Muscle layer of duodenum (tissue), 2 donors: ENCODE results near the gene PRSS36.
"Not testable (repeated sequence)": the region's sequence is repeated elsewhere in the genome, so short reads cannot be mapped to it uniquely, and the experiment has no call there.

Experiments
- H3K27ac ChIP-seq: one replicate; pipeline ENCODE4 v1.7.0; 2013; ENCODE audit warnings: mild to moderate bottlenecking, low read length
- H3K27me3 ChIP-seq: one replicate; pipeline ENCODE4 v1.7.0; 2013; ENCODE audit warnings: low read depth, mild to moderate bottlenecking, control low read depth, low read length
- H3K36me3 ChIP-seq, 2 donors: one replicate each; pipeline ENCODE4 v1.7.0; 2013; ENCODE audit warnings: low read length in 2 of 2, control low read depth in 1 of 2, mild to moderate bottlenecking in 1 of 2; ENCODE audit not compliant: insufficient read depth in 2 of 2, control insufficient read depth in 1 of 2
- H3K4me1 ChIP-seq, 2 donors: one replicate each; pipeline ENCODE4 v1.7.0; 2013; ENCODE audit warnings: low read length in 2 of 2, mild to moderate bottlenecking in 2 of 2, control low read depth in 1 of 2, moderate library complexity in 1 of 2; ENCODE audit not compliant: insufficient read depth in 2 of 2, control insufficient read depth in 1 of 2
- H3K4me3 ChIP-seq, 2 donors: one replicate each; pipeline ENCODE4 v1.7.0; 2013; ENCODE audit warnings: low read length in 2 of 2, low read depth in 1 of 2, mild to moderate bottlenecking in 1 of 2
- H3K9me3 ChIP-seq, 2 donors: one replicate each; pipeline ENCODE4 v1.7.0; 2013; ENCODE audit warnings: low read length in 2 of 2, control low read depth in 1 of 2, mild to moderate bottlenecking in 1 of 2; ENCODE audit not compliant: control insufficient read depth in 1 of 2
- donor health status: healthy.

The PRSS36 gene

DNA sequence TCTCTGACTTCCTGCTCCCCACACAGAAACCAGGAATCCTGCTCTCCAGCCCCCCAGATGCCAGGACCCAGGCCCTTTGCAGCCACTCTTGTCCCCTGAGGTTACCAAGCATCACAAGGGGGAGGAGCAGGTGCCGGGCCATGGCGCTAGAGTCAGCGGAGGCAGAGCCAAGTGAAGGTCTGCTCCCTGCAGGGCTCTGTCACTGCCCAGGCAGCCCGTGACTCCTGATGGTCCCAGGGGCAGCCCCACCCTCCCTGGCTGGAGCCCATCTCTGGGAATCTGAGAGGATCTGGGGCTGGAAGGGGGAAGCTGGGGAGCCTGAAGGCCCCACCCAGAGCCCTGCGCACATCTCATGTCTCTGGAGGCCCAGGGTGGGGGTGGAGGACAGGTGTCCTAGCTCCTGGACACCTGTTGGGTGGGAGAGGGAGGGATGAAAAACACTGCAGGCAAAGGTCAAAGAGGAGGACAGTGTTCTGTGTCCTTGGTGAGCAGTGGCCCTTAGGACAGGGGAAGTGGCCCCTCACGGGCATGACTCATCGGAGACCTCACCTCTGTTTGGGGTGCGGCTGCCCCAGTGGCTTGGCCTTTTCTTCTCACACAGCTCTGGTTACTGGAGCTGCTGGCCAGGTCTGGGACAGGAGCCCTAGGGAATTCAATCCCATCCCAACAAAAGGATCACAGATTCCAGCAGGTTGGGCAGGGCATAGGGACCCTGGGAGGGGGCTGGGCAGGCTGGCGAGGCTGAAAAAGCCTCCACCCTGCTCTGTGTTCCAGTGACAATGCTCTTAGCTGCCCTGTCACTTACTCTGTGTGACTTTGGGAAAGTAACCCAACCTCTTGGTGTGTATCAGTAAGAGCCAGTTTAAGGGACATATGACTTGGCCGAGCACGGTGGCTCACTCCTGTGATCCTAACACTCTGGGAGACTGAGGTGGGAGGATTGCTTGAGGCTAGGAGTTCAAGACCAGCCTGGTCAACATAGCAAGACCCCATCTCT lies at the start of gene PRSS36:
PRSS36 (minus strand) TSS at position 173 of the 997 bp plus-strand sequence; CDS start at position 142, 31 bp downstream.
- Histone ChIP-seq H3K4me1 (no peaks in the 10 kb centered on the region), H3K36me3 (no peaks in the 10 kb centered on the region), H3K9me3 (no peaks in the 10 kb centered on the region), H3K27ac (no peak within 1 kb of the TSS), H3K4me3 (no peak within 1 kb of the TSS), H3K27me3 (no peaks in the 10 kb centered on the region)

DNA sequence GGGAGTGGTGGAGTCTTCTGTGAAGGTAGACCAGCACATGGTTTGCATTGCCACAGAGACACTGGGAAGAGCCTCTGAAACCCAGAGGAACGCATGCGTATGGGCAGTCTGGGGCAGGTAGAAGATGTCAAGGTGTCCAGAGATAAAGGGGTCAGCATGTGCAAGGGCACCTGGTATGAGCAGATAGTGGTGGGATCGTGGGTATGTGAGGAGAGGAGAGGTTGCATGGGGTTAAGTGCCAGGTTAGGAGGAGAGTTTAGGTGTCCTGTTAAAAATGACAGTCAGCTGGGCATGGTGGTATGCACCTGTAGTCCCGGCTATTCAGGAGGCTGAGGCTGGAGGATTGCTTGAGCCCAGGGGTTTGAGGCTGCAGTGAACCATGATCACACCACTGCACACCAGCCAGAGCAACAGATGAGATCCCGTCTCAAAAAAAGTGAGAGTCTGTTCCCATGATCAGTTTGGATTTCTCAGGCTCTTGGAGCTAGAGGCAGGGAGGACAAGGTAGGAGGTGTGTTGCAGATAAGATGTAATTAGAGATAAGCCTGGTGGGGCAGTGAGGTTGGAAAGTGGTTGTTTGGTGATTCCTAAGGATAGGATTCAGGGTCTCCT lies 49.7 kb upstream of the PRSS36 start:
- no peaks in the 10 kb centered on the region for H3K27me3 ChIP-seq
- H3K4me1 ChIP-seq, result peaks cover 8 to 16% of the 10 kb centered on the region in 2 donors
- no peaks in the 10 kb centered on the region for H3K9me3 ChIP-seq
- H3K27ac ChIP-seq, result no peak overlapping the region
- peaks cover 9 to 24% of the 10 kb centered on the region in 2 donors for H3K36me3 ChIP-seq
- H3K4me3 ChIP-seq, result no peak overlapping the region

- peaks cover 12 to 34% of the 10 kb centered on the region in 2 donors for H3K36me3 ChIP-seq
- no peaks in the 10 kb centered on the region for H3K27me3 ChIP-seq
- no peak overlapping the region for H3K4me3 ChIP-seq
- H3K4me1 ChIP-seq, result peaks cover 8 to 16% of the 10 kb centered on the region in 2 donors
- H3K9me3 ChIP-seq, result no peaks in the 10 kb centered on the region
- no peak overlapping the region for H3K27ac ChIP-seq
Measured at GRCh38 chr16:31198207-31198882, 48.5 kb upstream of the PRSS36 start.

GRCh38 chr16:31196324-31197088 lies 46.6 kb upstream of the PRSS36 start:
- Histone ChIP-seq H3K36me3 (peaks cover 26 to 52% of the 10 kb centered on the region in 2 donors), H3K4me1 (peaks cover 7 to 9% of the 10 kb centered on the region in 2 donors), H3K4me3 (no peak overlapping the region), H3K27me3 (no peaks in the 10 kb centered on the region), H3K9me3 (no peaks in the 10 kb centered on the region), H3K27ac (no peak overlapping the region)

DNA sequence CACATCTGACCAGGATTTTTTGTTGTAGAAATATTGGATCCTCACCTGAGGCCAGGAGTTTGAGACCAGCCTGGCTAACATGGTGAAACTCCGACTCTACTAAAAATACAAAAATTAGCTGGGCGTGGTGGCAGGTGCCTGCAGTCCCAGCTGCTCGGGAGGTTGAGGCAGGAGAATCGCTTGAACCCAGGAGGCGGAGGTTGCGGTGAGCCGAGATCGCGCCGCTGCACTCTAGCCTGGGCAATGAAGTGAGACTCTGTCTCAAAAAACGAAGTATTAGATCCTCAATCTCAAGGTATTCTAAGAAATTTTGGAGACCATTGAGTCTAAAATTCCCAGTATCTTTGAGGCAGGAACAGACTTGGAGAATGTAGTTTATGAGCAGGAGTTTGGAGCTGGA lies 46.0 kb upstream of the PRSS36 start:
- H3K4me3 ChIP-seq, H3K4me1 ChIP-seq, H3K27me3 ChIP-seq, H3K27ac ChIP-seq, H3K9me3 ChIP-seq: not testable (repeated sequence)
- peaks cover 33 to 58% of the 10 kb centered on the region in 2 donors for H3K36me3 ChIP-seq

GRCh38 chr16:31194898-31195297 lies 45.0 kb upstream of the PRSS36 start:
- H3K4me1 ChIP-seq, result no peaks in the 10 kb centered on the region
- no peaks in the 10 kb centered on the region for H3K27me3 ChIP-seq
- H3K9me3 ChIP-seq, result no peaks in the 10 kb centered on the region
- no peak overlapping the region for H3K27ac ChIP-seq
- no peak overlapping the region for H3K4me3 ChIP-seq
- H3K36me3 ChIP-seq, result peaks cover 42 to 67% of the 10 kb centered on the region in 2 donors

DNA sequence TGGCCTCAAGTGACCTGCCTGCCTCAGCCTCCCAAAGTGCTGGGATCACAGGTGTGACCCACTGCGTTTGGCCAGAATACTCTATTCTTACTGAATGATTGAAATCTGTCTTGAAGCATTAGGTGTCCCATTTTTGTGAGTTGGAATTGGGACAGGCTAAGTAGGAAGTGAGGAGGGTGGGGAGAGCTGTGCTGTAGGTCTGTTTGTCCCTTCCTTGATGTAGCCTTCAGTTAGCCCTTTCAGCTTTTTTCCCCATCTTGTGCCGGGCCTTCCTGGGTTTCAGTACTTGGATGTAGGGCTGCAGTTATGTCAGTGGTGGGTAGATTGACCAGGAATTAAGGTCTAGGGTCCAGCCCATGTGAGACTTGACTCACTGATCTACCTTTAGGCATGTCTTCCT lies 44.0 kb upstream of the PRSS36 start:
- no peaks in the 10 kb centered on the region for H3K9me3 ChIP-seq
- no peak overlapping the region for H3K4me3 ChIP-seq
- H3K36me3 ChIP-seq, result peaks cover 53 to 73% of the 10 kb centered on the region in 2 donors
- no peaks in the 10 kb centered on the region for H3K27me3 ChIP-seq
- H3K4me1 ChIP-seq, result no peaks in the 10 kb centered on the region
- H3K27ac ChIP-seq, result no peak overlapping the region

- no peaks in the 10 kb centered on the region for H3K9me3 ChIP-seq
- no peak overlapping the region for H3K27ac ChIP-seq
- H3K36me3 ChIP-seq, result peaks cover 57 to 81% of the 10 kb centered on the region in 2 donors
- no peaks in the 10 kb centered on the region for H3K27me3 ChIP-seq
- H3K4me3 ChIP-seq, result no peak overlapping the region
- no peaks in the 10 kb centered on the region for H3K4me1 ChIP-seq
Measured at GRCh38 chr16:31192856-31193642, 43.2 kb upstream of the PRSS36 start.

- H3K27me3 ChIP-seq, result no peaks in the 10 kb centered on the region
- peaks cover 69 to 93% of the 10 kb centered on the region in 2 donors for H3K36me3 ChIP-seq
- H3K27ac ChIP-seq, result no peak overlapping the region
- no peak overlapping the region for H3K4me3 ChIP-seq
- H3K9me3 ChIP-seq, result no peaks in the 10 kb centered on the region
- no peaks in the 10 kb centered on the region for H3K4me1 ChIP-seq
Measured at GRCh38 chr16:31191697-31192428, 42.0 kb upstream of the PRSS36 start.
